Natural killer cell treated with Interleukin-12 subunit alpha and Interleukin-12 subunit beta and Interleukin-15 and Interleukin-18, amount 100 ng/mL, for 72 hours (primary cell): ENCODE results near the gene TSR3. TPM values are rescaled to one million over a fixed set of nuclear protein-coding genes. Genes with fewer than 3 reads are reported as not detected.

Experiments
- ATAC-seq, 2 donors: fragments of 150-1000 bp; cut with Tn5 transposase in 1 of 2; sonication (Bioruptor Pico), chemical (Tn5 transposase) in 1 of 2; 2 replicates each; pipeline ENCODE4 v1.10.0; 2021
- DNase-seq: peaks from one replicate; pipeline ENCODE4 v3.0.0; 2022; ENCODE audit warnings: low spot score
- H3K27ac Mint-ChIP-seq, 2 donors: 1 replicate in 1 of 2; 2 replicates in 1 of 2; pipeline ENCODE4 v1.8.0; 2022; ENCODE audit warnings: mixed read lengths in 2 of 2, mild to moderate bottlenecking in 1 of 2, moderate library complexity in 1 of 2
- H3K27me3 Mint-ChIP-seq, 2 donors: 1 replicate in 1 of 2; 2 replicates in 1 of 2; pipeline ENCODE4 v1.8.0; 2022; ENCODE audit warnings: mixed read lengths in 2 of 2
- H3K36me3 Mint-ChIP-seq: one replicate; pipeline ENCODE4 v1.8.0; 2022; ENCODE audit warnings: mixed read lengths
- H3K4me1 Mint-ChIP-seq, 2 donors: 1 replicate in 1 of 2; 2 replicates in 1 of 2; pipeline ENCODE4 v1.8.0; 2022; ENCODE audit warnings: low read depth in 2 of 2, mixed read lengths in 2 of 2, mild to moderate bottlenecking in 1 of 2
- H3K4me3 Mint-ChIP-seq: one replicate; pipeline ENCODE4 v1.8.0; 2022; ENCODE audit warnings: mixed read lengths
- H3K9me3 Mint-ChIP-seq: 2 replicates; pipeline ENCODE4 v1.8.0; 2022; ENCODE audit warnings: mixed read lengths
- total RNA-seq, 2 donors: library from RNA; stranded (reverse); gene quantifications; one replicate each; pipeline ENCODE4 v1.2.3, GENCODE V29; 2022

TSR3 gene
- total RNA-seq, 2 donors from 2014 or later: 57.4 to 108 TPM

DNA sequence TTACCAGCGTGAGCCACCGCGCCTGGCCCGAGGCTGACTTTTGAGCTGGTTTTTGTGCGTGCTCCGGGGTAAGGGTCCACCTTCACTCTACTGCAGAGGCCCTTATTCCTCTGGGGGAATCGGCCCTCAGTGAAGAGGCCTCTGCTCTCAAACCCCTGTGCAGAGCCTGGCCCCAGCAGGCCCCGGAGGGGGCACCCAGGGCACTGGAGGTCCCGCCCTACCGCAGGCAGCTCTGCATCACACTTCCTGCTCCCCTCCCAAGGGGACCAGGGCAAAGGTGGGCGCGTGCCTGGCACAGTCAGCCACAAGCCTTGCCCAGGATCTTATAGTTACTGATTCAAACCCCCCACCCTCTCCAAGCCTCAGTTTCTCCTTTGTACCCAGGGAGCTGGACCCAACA lies 45.9 kb downstream of the TSR3 start:
- Mint-ChIP-seq H3K9me3 (no peaks in the 10 kb centered on the region), H3K4me3 (no peak overlapping the region), H3K36me3 (peaks cover 7% of the 10 kb centered on the region), H3K27me3 (no peaks in the 10 kb centered on the region), H3K4me1 (peaks cover 23 to 25% of the 10 kb centered on the region in 2 donors), H3K27ac (no peak overlapping the region)
- ATAC-seq (no peak), DNase-seq (no peak)

DNA sequence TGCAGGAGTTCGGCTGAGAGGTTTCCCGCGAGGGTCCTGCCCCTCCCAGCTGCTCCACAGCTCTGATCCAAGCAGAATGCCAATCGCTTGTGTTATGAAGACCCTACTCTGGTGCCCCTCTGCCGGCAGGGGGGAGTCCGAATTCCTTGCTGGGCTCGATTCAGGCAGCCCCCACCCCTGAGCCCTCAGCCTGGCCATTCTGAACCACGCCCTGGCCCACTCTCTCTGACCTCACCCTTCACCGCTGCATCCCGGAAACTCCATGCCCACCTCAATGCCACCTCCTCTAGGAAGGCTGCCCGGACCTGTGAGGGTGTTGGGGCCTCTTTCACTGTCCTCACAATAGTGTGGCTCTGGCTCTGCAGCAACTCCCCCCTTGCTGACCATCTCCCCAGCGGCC lies 50.1 kb downstream of the TSR3 start:
- Mint-ChIP-seq H3K4me3 (peak overlapping the region; percentile 1), H3K27me3 (peaks cover 4 to 7% of the 10 kb centered on the region in 2 donors), H3K27ac (peak overlapping the region in 1 of 2 donors; percentile 72), H3K4me1 (peaks cover 7 to 12% of the 10 kb centered on the region in 2 donors), H3K36me3 (no peaks in the 10 kb centered on the region), H3K9me3 (no peaks in the 10 kb centered on the region)
- no peak for ATAC-seq
- no peak for DNase-seq

DNA sequence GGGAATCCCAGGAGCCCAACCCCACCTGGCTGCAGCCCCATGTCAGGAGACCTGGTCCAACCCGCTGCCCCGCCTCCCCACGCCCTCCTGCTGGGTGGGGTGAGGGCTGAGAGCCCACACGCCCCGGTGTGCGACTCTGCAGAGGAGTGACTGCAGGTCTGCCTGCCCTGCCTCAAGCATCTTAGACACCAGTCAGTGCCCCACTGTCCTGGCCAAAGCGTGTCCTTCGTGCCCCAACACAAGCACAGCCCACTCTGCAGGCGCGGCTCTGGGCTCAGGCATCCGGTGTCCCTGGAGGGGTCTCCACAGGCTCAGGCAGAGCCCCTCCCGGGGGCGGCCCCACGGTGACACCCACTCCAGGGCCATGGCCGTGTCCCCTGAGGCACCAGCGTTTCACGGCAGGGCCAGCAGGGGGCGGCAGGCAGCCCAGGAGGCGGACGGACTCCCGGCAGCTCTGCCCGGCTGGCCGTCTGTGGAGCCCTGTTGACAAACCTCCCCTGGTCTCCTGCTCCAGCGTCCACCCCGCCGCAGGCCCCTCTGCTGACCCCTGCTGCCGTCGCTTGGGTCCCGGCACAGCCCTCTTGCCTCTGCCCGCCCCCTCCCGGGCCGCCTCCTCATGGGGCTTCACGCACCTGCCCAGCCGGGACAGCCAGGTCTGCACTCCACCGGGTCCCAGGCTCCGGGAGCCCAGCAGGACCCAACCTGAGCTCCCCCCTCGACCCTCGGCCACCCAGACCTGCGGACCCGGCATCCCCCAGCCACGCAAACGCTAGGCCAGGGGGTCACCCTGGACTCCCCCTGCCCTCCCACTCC lies 50.8 kb downstream of the TSR3 start:
- Mint-ChIP-seq H3K36me3 (no peaks in the 10 kb centered on the region), H3K27ac (no peak overlapping the region), H3K4me3 (no peak overlapping the region), H3K4me1 (peaks cover 7 to 12% of the 10 kb centered on the region in 2 donors), H3K9me3 (no peaks in the 10 kb centered on the region), H3K27me3 (peaks cover 4 to 8% of the 10 kb centered on the region in 2 donors)
- DNase-seq (peak; percentile 84), ATAC-seq (peak; percentile 78 to 88)

DNA sequence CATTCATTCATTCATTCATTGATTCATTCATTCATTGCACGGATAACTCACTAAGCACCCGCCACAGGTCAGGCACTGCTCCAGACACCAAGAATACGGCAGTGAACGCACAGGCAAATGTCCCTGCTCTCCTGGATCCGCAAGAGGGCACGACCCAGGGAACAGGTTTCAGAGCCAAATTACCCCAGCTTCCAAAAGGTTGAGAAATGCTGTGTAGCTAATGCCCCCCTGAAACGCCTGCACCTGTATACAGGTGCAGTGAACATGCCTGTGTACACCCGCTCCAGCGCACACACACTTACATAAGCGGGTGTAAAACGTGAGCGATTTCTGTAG lies 51.8 kb downstream of the TSR3 start:
- peaks cover 7 to 12% of the 10 kb centered on the region in 2 donors for H3K4me1 Mint-ChIP-seq
- DNase-seq: no peak
- no peak for ATAC-seq
- H3K9me3 Mint-ChIP-seq: no peaks in the 10 kb centered on the region
- H3K36me3 Mint-ChIP-seq: no peaks in the 10 kb centered on the region
- peaks cover 4 to 8% of the 10 kb centered on the region in 2 donors for H3K27me3 Mint-ChIP-seq
- no peak overlapping the region for H3K27ac Mint-ChIP-seq
- H3K4me3 Mint-ChIP-seq: no peak overlapping the region

Other genes with a start within 250 kb of the TSR3 start
- gene CACNA1H, start 198.8 kb downstream of the TSR3 start, total RNA-seq: under 1 TPM; 0.21 to 0.31 TPM
- gene TPSG1, start 126.6 kb downstream of the TSR3 start, total RNA-seq: 1 to 10 TPM in 1 of 2 donors, not detected in 1; 1.3 TPM
- gene TPSB2, start 121.7 kb downstream of the TSR3 start, total RNA-seq: 1 to 10 TPM in 1 of 2 donors, not detected in 1; 1.0 TPM
- gene TPSAB1, start 111.2 kb downstream of the TSR3 start, total RNA-seq: 1 to 10 TPM in 1 of 2 donors, not detected in 1; 6.6 TPM
- gene TPSD1, start 95.8 kb downstream of the TSR3 start, total RNA-seq: not detected
- gene UBE2I, start 42.2 kb downstream of the TSR3 start, total RNA-seq: 100 to 1,000 TPM; 202 to 246 TPM
- under 1 TPM; 0.17 to 0.31 TPM for gene BAIAP3, start 18.2 kb downstream of the TSR3 start, total RNA-seq
- 10 to 100 TPM; 36.1 to 38.9 TPM for gene GNPTG, start 53 bp upstream of the TSR3 start, total RNA-seq
- 10 to 100 TPM; 25.4 to 72.1 TPM for gene UNKL, start 62.8 kb upstream of the TSR3 start, total RNA-seq
- gene UQCC4, start 68.9 kb upstream of the TSR3 start, total RNA-seq: 10 to 100 TPM; 18.4 to 31.1 TPM
- gene PERCC1, start 79.2 kb upstream of the TSR3 start, total RNA-seq: 1 to 10 TPM in 1 of 2 donors, under 1 TPM in 1; 0.98 to 1.2 TPM
- 1 to 10 TPM in 1 of 2 donors, under 1 TPM in 1; 0.38 to 3.6 TPM for gene CCDC154, start 92.7 kb upstream of the TSR3 start, total RNA-seq
- 10 to 100 TPM; 52.2 to 73.5 TPM for gene CLCN7, start 123.2 kb upstream of the TSR3 start, total RNA-seq
- under 1 TPM in 1 of 2 donors, not detected in 1; 0.39 TPM for gene PTX4, start 137.1 kb upstream of the TSR3 start, total RNA-seq
- gene TELO2, start 141.5 kb upstream of the TSR3 start, total RNA-seq: 100 to 1,000 TPM in 1 of 2 donors, 10 to 100 TPM in 1; 55.5 to 156 TPM
- gene TMEM204, start 181.8 kb upstream of the TSR3 start, total RNA-seq: 10 to 100 TPM in 1 of 2 donors, 1 to 10 TPM in 1; 2.8 to 10.7 TPM